Mesodermal cell (in vitro differentiated cells): ENCODE results near the gene GADD45B.

Experiments used
- H3K27ac ChIP-seq: 2 replicates; pipeline ENCODE4 v1.7.0; 2013; ENCODE audit warnings: mild to moderate bottlenecking, low read depth, low read length, moderate library complexity; ENCODE audit not compliant: severe bottlenecking
- H3K36me3 ChIP-seq: 2 replicates; pipeline ENCODE4 v1.7.1; 2013; ENCODE audit warnings: mild to moderate bottlenecking, low read length, moderate library complexity; ENCODE audit not compliant: control insufficient read depth, insufficient read depth
- H3K4me1 ChIP-seq: one replicate; pipeline ENCODE4 v1.7.1; 2013; ENCODE audit warnings: mild to moderate bottlenecking, low read length; ENCODE audit not compliant: insufficient read depth, control insufficient read depth, poor library complexity, severe bottlenecking
- H3K4me3 ChIP-seq: 2 replicates; pipeline ENCODE4 v1.7.0; 2013; ENCODE audit warnings: low read length, control low read depth, mild to moderate bottlenecking; ENCODE audit not compliant: insufficient read depth, poor library complexity, severe bottlenecking; ENCODE audit errors: extremely low read depth
- H3K9me3 ChIP-seq: 2 replicates; pipeline ENCODE4 v1.7.1; 2013; ENCODE audit warnings: mild to moderate bottlenecking, low read length, moderate library complexity; ENCODE audit not compliant: control insufficient read depth
- WGBS, 2 experiments: methylation state at CpG; one replicate each; pipeline ENCODE4 v1.1.5; 2013; ENCODE audit warnings: missing lambda C conversion rate in 2 of 2; ENCODE audit not compliant: insufficient coverage in 2 of 2; 5-methylcytosine and 5-hydroxymethylcytosine counted together

GADD45B gene

GRCh38 chr19:2444251-2445002 is 31.5 kb upstream of the GADD45B start:
- Histone ChIP-seq H3K36me3 (peaks cover 76% of the 10 kb centered on the region), H3K27ac (no peak overlapping the region), H3K9me3 (no peaks in the 10 kb centered on the region), H3K4me3 (no peak overlapping the region), H3K4me1 (peaks cover 4% of the 10 kb centered on the region)
- WGBS, 2 experiments, result 96 to 97% methylated on average over 29 to 33 of the region's 34 CpGs

- H3K36me3 ChIP-seq, result peaks cover 80% of the 10 kb centered on the region
- H3K4me3 ChIP-seq, result no peak overlapping the region
- no peak overlapping the region for H3K27ac ChIP-seq
- H3K9me3 ChIP-seq, result no peaks in the 10 kb centered on the region
- WGBS, 2 experiments, result 92 to 97% methylated on average over 12 to 19 of the region's 19 CpGs
- H3K4me1 ChIP-seq, result peaks cover 4% of the 10 kb centered on the region
Observed at GRCh38 chr19:2446381-2446780, 29.5 kb upstream of the GADD45B start.

GRCh38 chr19:2449019-2449418 is 26.9 kb upstream of the GADD45B start:
- Histone ChIP-seq H3K27ac (no peak overlapping the region), H3K9me3 (no peaks in the 10 kb centered on the region), H3K36me3 (peaks cover 64% of the 10 kb centered on the region), H3K4me1 (peaks cover 10% of the 10 kb centered on the region), H3K4me3 (no peak overlapping the region)
- WGBS, 2 experiments, result 91 to 98% methylated on average over 8 to 11 of the region's 11 CpGs

- Histone ChIP-seq H3K9me3 (no peaks in the 10 kb centered on the region), H3K4me1 (peaks cover 25% of the 10 kb centered on the region), H3K36me3 (peaks cover 52% of the 10 kb centered on the region), H3K27ac (no peak overlapping the region), H3K4me3 (no peak overlapping the region)
- WGBS, 2 experiments, result 93 to 99% methylated on average over 6 to 7 of the region's 7 CpGs
Observed at GRCh38 chr19:2451138-2451537, 24.8 kb upstream of the GADD45B start.

GRCh38 chr19:2451741-2452140 is 24.2 kb upstream of the GADD45B start:
- H3K27ac ChIP-seq, result no peak overlapping the region
- peaks cover 47% of the 10 kb centered on the region for H3K36me3 ChIP-seq
- H3K9me3 ChIP-seq, result no peaks in the 10 kb centered on the region
- H3K4me3 ChIP-seq, result no peak overlapping the region
- H3K4me1 ChIP-seq, result peaks cover 25% of the 10 kb centered on the region
- WGBS, 2 experiments, result 92 to 95% methylated on average over 15 to 18 of the region's 18 CpGs

- WGBS, 2 experiments, result 89 to 92% methylated on average over 15 to 18 of the region's 19 CpGs
- H3K9me3 ChIP-seq, result no peaks in the 10 kb centered on the region
- peaks cover 32% of the 10 kb centered on the region for H3K36me3 ChIP-seq
- H3K4me1 ChIP-seq, result peaks cover 21% of the 10 kb centered on the region
- H3K27ac ChIP-seq, result no peak overlapping the region
- no peak overlapping the region for H3K4me3 ChIP-seq
Observed at GRCh38 chr19:2453431-2454025, 22.4 kb upstream of the GADD45B start.

GRCh38 chr19:2454199-2454961 is 21.5 kb upstream of the GADD45B start:
- Histone ChIP-seq H3K4me1 (peaks cover 21% of the 10 kb centered on the region), H3K27ac (no peak overlapping the region), H3K4me3 (peak overlapping the region; percentile 100), H3K36me3 (peaks cover 26% of the 10 kb centered on the region), H3K9me3 (no peaks in the 10 kb centered on the region)
- 90 to 96% methylated on average over 10 to 16 of the region's 19 CpGs for WGBS, 2 experiments

GRCh38 chr19:2454962-2455850 is 20.7 kb upstream of the GADD45B start:
- H3K4me3 ChIP-seq, result peak overlapping the region; percentile 100
- H3K27ac ChIP-seq, result no peak overlapping the region
- H3K9me3 ChIP-seq, result no peaks in the 10 kb centered on the region
- peaks cover 21% of the 10 kb centered on the region for H3K4me1 ChIP-seq
- 60 to 66% methylated on average over 10 to 13 of the region's 14 CpGs for WGBS, 2 experiments
- peaks cover 20% of the 10 kb centered on the region for H3K36me3 ChIP-seq

GRCh38 chr19:2455851-2456570 is 19.9 kb upstream of the GADD45B start:
- Histone ChIP-seq H3K4me3 (peak overlapping the region; percentile 100), H3K9me3 (no peaks in the 10 kb centered on the region), H3K27ac (peak overlapping the region; percentile 59), H3K4me1 (peaks cover 21% of the 10 kb centered on the region), H3K36me3 (peaks cover 13% of the 10 kb centered on the region)
- 0 to 1% methylated on average over 44 to 45 of the region's 62 CpGs for WGBS, 2 experiments
